Measurements from ENCODE around the gene MAP3K3. TPM values are rescaled to one million over a fixed set of nuclear protein-coding genes. Genes with fewer than 3 reads are reported as not detected.

Gene MAP3K3
- total and polyA plus RNA-seq, 2 experiments from 2014 or later, result 8.6 to 36.7 TPM

GRCh38 chr17:63694950-63695773 is 72.9 kb downstream of the MAP3K3 start:
- 76 to 78% methylated on average over 15 of the region's 15 CpGs for WGBS, 2 experiments (ENCODE audit: low coverage in 1 of 2, low lambda C conversion rate in 2 of 2, missing lambda C conversion rate in 2 of 2)
- Histone ChIP-seq H3K4me2 (ENCODE audit: unreplicated experiment) (no peak overlapping the region), H3K27me3 (replicated peaks; ENCODE audit: insufficient read depth) (no peaks in the 10 kb centered on the region), H3K9me2 (ENCODE audit: insufficient read depth) (no peaks in the 10 kb centered on the region), H3K4me3 (no peak overlapping the region), H3K9ac (no peak overlapping the region), H3F3A (ENCODE audit: insufficient read depth) (peaks cover 11% of the 10 kb centered on the region; the same call in 1 of the 2 replicates), H3K36me3 (ENCODE audit: low read depth) (no peaks in the 10 kb centered on the region), H3K79me2 (ENCODE audit: insufficient read depth) (no peaks in the 10 kb centered on the region), H2AFZ (no peak overlapping the region), H3K27ac (no peak overlapping the region), H3K4me1 (ENCODE audit: insufficient read depth) (no peaks in the 10 kb centered on the region), H3K9me3 (ENCODE audit: low read depth) (no peaks in the 10 kb centered on the region), H4K20me1 (ENCODE audit: insufficient read depth) (no peaks in the 10 kb centered on the region)
- TF ChIP-seq EZH2phosphoT487 (IDR thresholded peaks at IDR 0.05; ENCODE audit: insufficient read depth, low read depth) (no peak), EZH2 (IDR thresholded peaks at IDR 0.05; ENCODE audit: insufficient read depth, poor library complexity, severe bottlenecking) (no peak)
- no peak for DNase-seq
- in situ Hi-C loops (cut with MboI), result no loop called here

- in situ Hi-C loops (cut with MboI), result no loop called here
- Histone ChIP-seq H3K9ac (no peak overlapping the region), H3K79me2 (ENCODE audit: insufficient read depth) (no peaks in the 10 kb centered on the region), H3K4me2 (ENCODE audit: unreplicated experiment) (no peak overlapping the region), H4K20me1 (ENCODE audit: insufficient read depth) (no peaks in the 10 kb centered on the region), H3K4me3 (no peak overlapping the region), H3K9me3 (ENCODE audit: low read depth) (no peaks in the 10 kb centered on the region), H3K36me3 (ENCODE audit: low read depth) (no peaks in the 10 kb centered on the region), H3K27ac (no peak overlapping the region), H3K27me3 (replicated peaks; ENCODE audit: insufficient read depth) (no peaks in the 10 kb centered on the region), H3K9me2 (ENCODE audit: insufficient read depth) (no peaks in the 10 kb centered on the region), H3F3A (ENCODE audit: insufficient read depth) (peaks cover 11% of the 10 kb centered on the region; the same call in 1 of the 2 replicates), H3K4me1 (ENCODE audit: insufficient read depth) (no peaks in the 10 kb centered on the region), H2AFZ (no peak overlapping the region)
- no peak for DNase-seq
- TF ChIP-seq EZH2 (IDR thresholded peaks at IDR 0.05; ENCODE audit: insufficient read depth, poor library complexity, severe bottlenecking) (no peak), EZH2phosphoT487 (IDR thresholded peaks at IDR 0.05; ENCODE audit: insufficient read depth, low read depth) (no peak)
- WGBS, 2 experiments (ENCODE audit: low coverage in 1 of 2, low lambda C conversion rate in 2 of 2, missing lambda C conversion rate in 2 of 2), result 75 to 86% methylated on average over 6 of the region's 6 CpGs
These were observed 73.7 kb downstream of the MAP3K3 start for GRCh38 chr17:63695889-63696288.

- H3K4me1 ChIP-seq (ENCODE audit: insufficient read depth), result 0 out of 2 replicates have a peak, but pooled peaks cover 3% of the 10 kb centered on the region
- H3K27me3 ChIP-seq (replicated peaks; ENCODE audit: insufficient read depth), result no peaks in the 10 kb centered on the region
- H3K9me3 ChIP-seq (ENCODE audit: low read depth), result no peaks in the 10 kb centered on the region
- no peak overlapping the region for H3K9ac ChIP-seq
- 61 to 62% methylated on average over 9 of the region's 9 CpGs for WGBS, 2 experiments (ENCODE audit: low coverage in 1 of 2, low lambda C conversion rate in 2 of 2, missing lambda C conversion rate in 2 of 2)
- H3K36me3 ChIP-seq (ENCODE audit: low read depth), result no peaks in the 10 kb centered on the region
- H4K20me1 ChIP-seq (ENCODE audit: insufficient read depth), result no peaks in the 10 kb centered on the region
- H3F3A ChIP-seq (ENCODE audit: insufficient read depth), result peaks cover 15% of the 10 kb centered on the region; the same call in 1 of the 2 replicates
- in situ Hi-C loops (cut with MboI), result no loop called here
- DNase-seq, result peak; percentile 60
- no peaks in the 10 kb centered on the region for H3K9me2 ChIP-seq (ENCODE audit: insufficient read depth)
- no peak overlapping the region for H3K4me2 ChIP-seq (ENCODE audit: unreplicated experiment)
- no peak overlapping the region for H3K27ac ChIP-seq
- H3K79me2 ChIP-seq (ENCODE audit: insufficient read depth), result no peaks in the 10 kb centered on the region
- no peak overlapping the region for H2AFZ ChIP-seq
- no peak overlapping the region for H3K4me3 ChIP-seq
- no peak for TF ChIP-seq EZH2phosphoT487 (IDR thresholded peaks at IDR 0.05; ENCODE audit: insufficient read depth, low read depth)
- no peak for TF ChIP-seq EZH2 (IDR thresholded peaks at IDR 0.05; ENCODE audit: insufficient read depth, poor library complexity, severe bottlenecking)
These were observed 74.3 kb downstream of the MAP3K3 start for GRCh38 chr17:63696381-63696961.

- peak; percentile 61 for DNase-seq
- peaks cover 16% of the 10 kb centered on the region; the same call in 1 of the 2 replicates for H3F3A ChIP-seq (ENCODE audit: insufficient read depth)
- TF ChIP-seq EZH2 (IDR thresholded peaks at IDR 0.05; ENCODE audit: insufficient read depth, poor library complexity, severe bottlenecking), result no peak
- TF ChIP-seq EZH2phosphoT487 (IDR thresholded peaks at IDR 0.05; ENCODE audit: insufficient read depth, low read depth), result no peak
- H3K9ac ChIP-seq, result no peak overlapping the region
- no peak overlapping the region for H3K27ac ChIP-seq
- 0 out of 2 replicates have a peak, but pooled peaks cover 4% of the 10 kb centered on the region for H3K4me1 ChIP-seq (ENCODE audit: insufficient read depth)
- no peaks in the 10 kb centered on the region for H3K9me2 ChIP-seq (ENCODE audit: insufficient read depth)
- no peaks in the 10 kb centered on the region for H4K20me1 ChIP-seq (ENCODE audit: insufficient read depth)
- H3K36me3 ChIP-seq (ENCODE audit: low read depth), result no peaks in the 10 kb centered on the region
- no peaks in the 10 kb centered on the region for H3K79me2 ChIP-seq (ENCODE audit: insufficient read depth)
- H2AFZ ChIP-seq, result no peak overlapping the region
- no peak overlapping the region for H3K4me2 ChIP-seq (ENCODE audit: unreplicated experiment)
- H3K27me3 ChIP-seq (replicated peaks; ENCODE audit: insufficient read depth), result no peaks in the 10 kb centered on the region
- H3K4me3 ChIP-seq, result no peak overlapping the region
- no peaks in the 10 kb centered on the region for H3K9me3 ChIP-seq (ENCODE audit: low read depth)
- WGBS, 2 experiments (ENCODE audit: low coverage in 1 of 2, low lambda C conversion rate in 2 of 2, missing lambda C conversion rate in 2 of 2), result 77 to 83% methylated on average over 19 to 22 of the region's 22 CpGs
- in situ Hi-C loops (cut with MboI), result no loop called here
These were observed 75.4 kb downstream of the MAP3K3 start for GRCh38 chr17:63697341-63698286.
